K562 (cell line): ENCODE measurements around the gene MPIG6B. TPM values are rescaled to one million over a fixed set of nuclear protein-coding genes. Genes with fewer than 3 reads are reported as not detected.

Experiments
- CBX5 ChIP-seq: IDR thresholded peaks from 2 replicates; pipeline ENCODE4 v1.6.1; 2014; ENCODE audit warnings: low read depth, borderline replicate concordance
- E2F1 ChIP-seq: sonication (generic); formaldehyde crosslinking; IDR thresholded peaks from 2 replicates; pipeline ENCODE4 v1.8.1; 2023; ENCODE audit warnings: mild to moderate bottlenecking, missing genetic modification reagents, moderate library complexity
- IRF2 ChIP-seq: sonication (generic); formaldehyde crosslinking; IDR thresholded peaks from 2 replicates; pipeline ENCODE4 v1.8.1; 2022; ENCODE audit warnings: mild to moderate bottlenecking, missing genetic modification reagents
- KLF16 ChIP-seq: IDR thresholded peaks from 2 replicates; pipeline ENCODE4 v1.6.1; 2016; ENCODE audit warnings: antibody characterized with exemption
- MCM5 ChIP-seq: fragments of 450-650 bp; IDR thresholded peaks from 2 replicates; pipeline ENCODE4 v1.6.1; 2016; ENCODE audit warnings: low read depth
- MEF2A ChIP-seq: IDR thresholded peaks from 2 replicates; pipeline ENCODE4 v1.6.1; 2011; ENCODE audit warnings: low read depth, mild to moderate bottlenecking, low read length, moderate library complexity; ENCODE audit not compliant: control insufficient read depth
- MIER1 ChIP-seq: fragments of 450-650 bp; IDR thresholded peaks from 2 replicates; pipeline ENCODE4 v1.6.1; 2016; ENCODE audit warnings: antibody characterized with exemption, mild to moderate bottlenecking, low read depth
- NFXL1 ChIP-seq: fragments of 450-650 bp; formaldehyde crosslinking; IDR thresholded peaks from 2 replicates; pipeline ENCODE4 v1.4.0; 2021; ENCODE audit warnings: mild to moderate bottlenecking
- NR2C1 ChIP-seq, 2 experiments: fragments of 450-650 bp; IDR thresholded peaks; 2 replicates each; pipeline ENCODE4 v1.6.1; 2017; ENCODE audit warnings: mild to moderate bottlenecking in 2 of 2, antibody characterized with exemption in 1 of 2, inconsistent platforms in 1 of 2, missing compliant biosample characterization in 1 of 2, missing genetic modification characterization in 1 of 2
- PPARD ChIP-seq: fragments of 250-450 bp; sonication (Bioruptor Pico); IDR thresholded peaks from 2 replicates; pipeline ENCODE4 v1.8.0; 2022; ENCODE audit warnings: inconsistent platforms, mild to moderate bottlenecking, moderate library complexity
- SIN3B ChIP-seq: fragments of 450-650 bp; IDR thresholded peaks from 2 replicates; pipeline ENCODE4 v1.6.1; 2017; ENCODE audit warnings: low read depth, mild to moderate bottlenecking, moderate library complexity
- SMARCA5 ChIP-seq: fragments of 450-650 bp; IDR thresholded peaks from 2 replicates; pipeline ENCODE4 v1.6.1; 2016
- TAF7 ChIP-seq: fragments of 450-650 bp; IDR thresholded peaks from 2 replicates; pipeline ENCODE4 v1.6.1; 2016; ENCODE audit warnings: missing genetic modification characterization, missing compliant biosample characterization
- TFAM ChIP-seq: fragments of 250-450 bp; sonication (Bioruptor Pico); conservative IDR thresholded peaks from 2 replicates; pipeline ENCODE4 v1.5.0; 2021; ENCODE audit warnings: mild to moderate bottlenecking, moderate library complexity
- ZNF12 ChIP-seq: sonication (generic); formaldehyde crosslinking; IDR thresholded peaks from 2 replicates; pipeline ENCODE4 v1.4.0; 2020; ENCODE audit warnings: mild to moderate bottlenecking, missing genetic modification reagents
- ZNF253 ChIP-seq: fragments of 250-450 bp; sonication (Bioruptor Pico); conservative IDR thresholded peaks from 2 replicates; pipeline ENCODE4 v1.6.1; 2021; ENCODE audit warnings: mild to moderate bottlenecking
- ZNF316 ChIP-seq: fragments of 450-650 bp; IDR thresholded peaks from 2 replicates; pipeline ENCODE4 v1.6.1; 2016
- ZNF699 ChIP-seq: fragments of 250-450 bp; sonication (Bioruptor Pico); IDR thresholded peaks from 2 replicates; pipeline ENCODE4 v1.8.0; 2021; ENCODE audit warnings: mild to moderate bottlenecking, moderate library complexity; ENCODE audit not compliant: insufficient replicate concordance
- polyA plus RNA-seq, 8 experiments: library from polyadenylated mRNA; depleted of rRNA in 4 of 8; stranded (reverse) in 5 of 8; unstranded in 3 of 8; fragments of >200 nt; fragmentation: Nextera tagmentation in 2 of 8; fragmentation: Illumina TruSeq in 1 of 8; extraction: Ambion mirVana in 2 of 8; extraction: Trizol in 1 of 8; gene quantifications; 2 replicates each; pipeline versions ENCODE4 v1.2.1 to v1.2.3, GENCODE V29; 2011 to 2014; ENCODE audit warnings: inconsistent platforms in 1 of 8, missing spikeins in 1 of 8
- total RNA-seq, 7 experiments: library from RNA; depleted of rRNA in 6 of 7; stranded (reverse); fragments of >200 nt in 6 of 7; fragmentation: Illumina TruSeq in 2 of 7; extraction: Trizol in 2 of 7; gene quantifications; 2 replicates each; pipeline versions ENCODE4 v1.2.1 to v1.2.3, GENCODE V29; 2011 to 2021; ENCODE audit warnings: low replicate concordance in 1 of 7
- TF ChIP-seq, protein P1 (sequence below), 2 experiments: fragments of 250-450 bp in 1 of 2; fragments of 450-650 bp in 1 of 2; sonication (Bioruptor Pico) in 1 of 2; IDR thresholded peaks; 2 replicates each; pipeline versions ENCODE4 v1.6.1 to v1.8.0; 2016 to 2021; ENCODE audit warnings: mild to moderate bottlenecking in 2 of 2, moderate library complexity in 2 of 2, missing compliant biosample characterization in 1 of 2, missing genetic modification characterization in 1 of 2
- TF ChIP-seq, protein P2 (sequence below): conservative IDR thresholded peaks from 2 replicates; pipeline ENCODE4 v1.6.1; 2011; ENCODE audit warnings: low read depth, mild to moderate bottlenecking, low read length; ENCODE audit not compliant: control insufficient read depth
- TF ChIP-seq, protein P3 (sequence below): fragments of 250-450 bp; sonication (Bioruptor Pico); IDR thresholded peaks from 2 replicates; pipeline ENCODE4 v1.5.0; 2020; ENCODE audit warnings: mild to moderate bottlenecking

Gene MPIG6B
- total and polyA plus RNA-seq, 9 of the 15 experiments (the other 6 are each of a cell fraction or from before 2014, with no cell fraction given) = 0.11 to 1.2 (median 0.28) TPM; not detected in 1

- TF ChIP-seq NR2C1 (IDR thresholded peaks at IDR 0.05) (no peak), NR2C1 (tag; IDR thresholded peaks at IDR 0.05) (no peak), CBX5 (no peak), NFXL1 (CRISPR knock-in tag) (no peak), KLF16 (no peak), E2F1 (CRISPR knock-in tag) (peak; percentile 59), TAF7 (tag) (peak; percentile 4), ZNF316 (peak; percentile 13; the same call in 1 of the 2 replicates), ZNF699 (CRISPR knock-in tag) (no peak), MCM5 (no peak), PPARD (CRISPR knock-in tag) (no peak), SMARCA5 (peak; percentile 27; the same call in 1 of the 2 replicates), SIN3B (no peak), ZNF12 (CRISPR knock-in tag) (peak; percentile 72; the same call in 1 of the 2 replicates), IRF2 (no peak), ZNF253 (CRISPR knock-in tag) (no peak), MIER1 (no peak), TFAM (no peak), MEF2A (no peak)
- TF ChIP-seq, protein P1, sequence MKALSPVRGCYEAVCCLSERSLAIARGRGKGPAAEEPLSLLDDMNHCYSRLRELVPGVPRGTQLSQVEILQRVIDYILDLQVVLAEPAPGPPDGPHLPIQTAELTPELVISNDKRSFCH (CRISPR knock-in tag; IDR thresholded peaks at IDR 0.05) = no peak
- TF ChIP-seq, protein P1 (tag; IDR thresholded peaks at IDR 0.05) = peak; percentile 87
- TF ChIP-seq, protein P2, sequence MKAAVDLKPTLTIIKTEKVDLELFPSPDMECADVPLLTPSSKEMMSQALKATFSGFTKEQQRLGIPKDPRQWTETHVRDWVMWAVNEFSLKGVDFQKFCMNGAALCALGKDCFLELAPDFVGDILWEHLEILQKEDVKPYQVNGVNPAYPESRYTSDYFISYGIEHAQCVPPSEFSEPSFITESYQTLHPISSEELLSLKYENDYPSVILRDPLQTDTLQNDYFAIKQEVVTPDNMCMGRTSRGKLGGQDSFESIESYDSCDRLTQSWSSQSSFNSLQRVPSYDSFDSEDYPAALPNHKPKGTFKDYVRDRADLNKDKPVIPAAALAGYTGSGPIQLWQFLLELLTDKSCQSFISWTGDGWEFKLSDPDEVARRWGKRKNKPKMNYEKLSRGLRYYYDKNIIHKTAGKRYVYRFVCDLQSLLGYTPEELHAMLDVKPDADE = no peak
- TF ChIP-seq, protein P3, sequence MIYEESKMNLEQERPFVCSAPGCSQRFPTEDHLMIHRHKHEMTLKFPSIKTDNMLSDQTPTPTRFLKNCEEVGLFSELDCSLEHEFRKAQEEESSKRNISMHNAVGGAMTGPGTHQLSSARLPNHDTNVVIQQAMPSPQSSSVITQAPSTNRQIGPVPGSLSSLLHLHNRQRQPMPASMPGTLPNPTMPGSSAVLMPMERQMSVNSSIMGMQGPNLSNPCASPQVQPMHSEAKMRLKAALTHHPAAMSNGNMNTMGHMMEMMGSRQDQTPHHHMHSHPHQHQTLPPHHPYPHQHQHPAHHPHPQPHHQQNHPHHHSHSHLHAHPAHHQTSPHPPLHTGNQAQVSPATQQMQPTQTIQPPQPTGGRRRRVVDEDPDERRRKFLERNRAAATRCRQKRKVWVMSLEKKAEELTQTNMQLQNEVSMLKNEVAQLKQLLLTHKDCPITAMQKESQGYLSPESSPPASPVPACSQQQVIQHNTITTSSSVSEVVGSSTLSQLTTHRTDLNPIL = peak; percentile 84
Measured at GRCh38 chr6:31737991-31738979, 15.1 kb downstream of the MPIG6B start (continued).
